Raji (cell line): ENCODE measurements around the gene POLR2E.

ENCODE experiments used
- POLR2A ChIP-seq: IDR thresholded peaks from 2 replicates; pipeline ENCODE4 v1.6.1; 2011; ENCODE audit warnings: low read depth, low read length, control low read depth; ENCODE audit not compliant: insufficient read depth

Gene POLR2E

GRCh38 chr19:1037621-1038064 lies 57.5 kb downstream of the POLR2E start:
- TF ChIP-seq POLR2A = no peak
